ENCODE data around the gene PRKG1. TPM values are rescaled to one million over a fixed set of nuclear protein-coding genes. Genes with fewer than 3 reads are reported as not detected.

The PRKG1 gene
- total RNA-seq, 1 donor from 2014 or later: 50.2 TPM

GRCh38 chr10:51080311-51081006 is 6.2 kb downstream of the PRKG1 start:
- Histone ChIP-seq H3K4me1 (peaks cover 3 to 20% of the 10 kb centered on the region in 2 donors), H3K9me3 (no peaks in the 10 kb centered on the region), H3K27me3 (no peaks in the 10 kb centered on the region), H3K36me3 (no peaks in the 10 kb centered on the region), H3K4me3 (peak overlapping the region in 1 of 2 donors; percentile 94), H3K27ac (peak overlapping the region; percentile 27 to 96)
- intact Hi-C loops (cut with DNase I): no loop called here
- DNase-seq (ENCODE audit: low spot score in 2 of 2): no peak
- TF ChIP-seq CTCF (IDR thresholded peaks at IDR 0.05): no peak

- peaks cover 3 to 26% of the 10 kb centered on the region in 2 donors for H3K4me1 ChIP-seq
- peak overlapping the region; percentile 77 for H3K27ac ChIP-seq
- no peaks in the 10 kb centered on the region for H3K27me3 ChIP-seq
- H3K4me3 ChIP-seq: peak overlapping the region in 1 of 2 donors; percentile 52
- H3K36me3 ChIP-seq: no peaks in the 10 kb centered on the region
- TF ChIP-seq CTCF (IDR thresholded peaks at IDR 0.05): no peak
- H3K9me3 ChIP-seq: no peaks in the 10 kb centered on the region
- no peak for DNase-seq (ENCODE audit: low spot score in 2 of 2)
- intact Hi-C loops (cut with DNase I): no loop called here
Measured at GRCh38 chr10:51082857-51083256, 8.6 kb downstream of the PRKG1 start.

GRCh38 chr10:51083356-51083853 is 9.1 kb downstream of the PRKG1 start:
- TF ChIP-seq CTCF (IDR thresholded peaks at IDR 0.05): peak in 2 of 3 experiments; percentile 15 to 20
- peak overlapping the region; percentile 77 for H3K27ac ChIP-seq
- no peak for DNase-seq (ENCODE audit: low spot score in 2 of 2)
- intact Hi-C loops (cut with DNase I): no loop called here
- H3K27me3 ChIP-seq: no peaks in the 10 kb centered on the region
- peak overlapping the region in 1 of 2 donors; percentile 52 for H3K4me3 ChIP-seq
- no peaks in the 10 kb centered on the region for H3K9me3 ChIP-seq
- H3K36me3 ChIP-seq: no peaks in the 10 kb centered on the region
- H3K4me1 ChIP-seq: peaks cover 3 to 28% of the 10 kb centered on the region in 2 donors

GRCh38 chr10:51085204-51085603 is 10.9 kb downstream of the PRKG1 start:
- H3K4me3 ChIP-seq: no peak overlapping the region
- no peaks in the 10 kb centered on the region for H3K36me3 ChIP-seq
- TF ChIP-seq CTCF (IDR thresholded peaks at IDR 0.05): no peak
- H3K9me3 ChIP-seq: no peaks in the 10 kb centered on the region
- DNase-seq (ENCODE audit: low spot score in 2 of 2): no peak
- no peaks in the 10 kb centered on the region for H3K27me3 ChIP-seq
- H3K27ac ChIP-seq: peak overlapping the region; percentile 4 to 60
- peaks cover 3 to 28% of the 10 kb centered on the region in 2 donors for H3K4me1 ChIP-seq
- intact Hi-C loops (cut with DNase I): no loop called here

- no peak overlapping the region for H3K27ac ChIP-seq
- DNase-seq (ENCODE audit: low spot score in 2 of 2): no peak
- intact Hi-C loops (cut with DNase I): no loop called here
Measured at GRCh38 chr10:51086710-51087109, 12.4 kb downstream of the PRKG1 start.

More at GRCh38 chr10:51086710-51087109, 12.4 kb downstream of the PRKG1 start:
- no peak overlapping the region for H3K4me3 ChIP-seq
- no peaks in the 10 kb centered on the region for H3K36me3 ChIP-seq
- TF ChIP-seq CTCF (IDR thresholded peaks at IDR 0.05): no peak
- H3K9me3 ChIP-seq: no peaks in the 10 kb centered on the region
- no peaks in the 10 kb centered on the region for H3K27me3 ChIP-seq
- peaks cover 3 to 32% of the 10 kb centered on the region in 2 donors for H3K4me1 ChIP-seq
